Urinary bladder (tissue), 4 donors: ENCODE measurements around the gene RAB23. TPM values are rescaled to one million over a fixed set of nuclear protein-coding genes. Genes with fewer than 3 reads are reported as not detected.

Experiments used
- DNase-seq: peaks from one replicate; pipeline ENCODE4 v3.0.0-alpha.2; 2015; ENCODE audit errors: extremely low spot score
- H3K27ac ChIP-seq: one replicate; pipeline ENCODE4 v1.5.1; 2013; ENCODE audit warnings: low read depth, mild to moderate bottlenecking, moderate library complexity
- H3K36me3 ChIP-seq: one replicate; pipeline ENCODE4 v1.6.1; 2013; ENCODE audit warnings: mild to moderate bottlenecking, moderate library complexity; ENCODE audit not compliant: insufficient read depth
- H3K4me1 ChIP-seq: one replicate; pipeline ENCODE4 v1.6.1; 2013; ENCODE audit warnings: mild to moderate bottlenecking, moderate library complexity; ENCODE audit not compliant: insufficient read depth
- H3K4me3 ChIP-seq: one replicate; pipeline ENCODE4 v1.5.1; 2013; ENCODE audit warnings: low read depth, low read length
- WGBS: extraction: QIAGEN DNeasy Blood & Tissue Kit; methylation state at CpG from one replicate; pipeline ENCODE4 v1.1.7; 2013; 5-methylcytosine and 5-hydroxymethylcytosine counted together
- polyA plus RNA-seq: library from polyadenylated mRNA; stranded (reverse); fragments of 200-250 nt; gene quantifications from one replicate; pipeline ENCODE4 v1.2.3, GENCODE V29; 2013
- total RNA-seq: library from RNA; depleted of rRNA; stranded (reverse); fragments of >200 nt; gene quantifications from one replicate; pipeline ENCODE4 v1.2.3, GENCODE V29; 2014
- donor health status: healthy with polysubstance abuse.
- donor health status: healthy.

Gene RAB23
- total and polyA plus RNA-seq, 2 donors: 74.4 to 193 TPM

DNA sequence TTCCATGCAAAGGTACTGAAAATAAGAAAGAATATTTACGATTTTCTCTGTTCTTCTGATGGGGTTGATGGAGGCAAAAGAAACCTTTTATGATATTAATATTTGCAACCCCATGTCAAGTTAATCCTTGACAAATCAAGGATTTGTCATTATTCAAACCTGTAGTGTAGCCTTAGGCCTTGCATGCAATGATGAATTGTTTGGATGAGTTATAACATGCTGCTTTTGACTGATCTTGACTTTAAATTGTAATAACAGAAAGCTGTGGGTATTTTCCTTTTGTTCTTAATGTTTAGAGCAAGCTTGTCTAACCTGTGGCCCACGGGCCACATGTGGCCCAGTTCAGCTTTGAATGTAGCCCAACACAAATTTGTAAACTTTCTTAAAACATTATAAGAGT, 63.0 kb downstream of the RAB23 start:
- no peak for DNase-seq
- WGBS: 97% methylated on average over 2 of the region's 2 CpGs
- Histone ChIP-seq H3K4me1 (no peaks in the 10 kb centered on the region), H3K4me3 (no peak overlapping the region), H3K27ac (no peak overlapping the region), H3K36me3 (no peaks in the 10 kb centered on the region)

DNA sequence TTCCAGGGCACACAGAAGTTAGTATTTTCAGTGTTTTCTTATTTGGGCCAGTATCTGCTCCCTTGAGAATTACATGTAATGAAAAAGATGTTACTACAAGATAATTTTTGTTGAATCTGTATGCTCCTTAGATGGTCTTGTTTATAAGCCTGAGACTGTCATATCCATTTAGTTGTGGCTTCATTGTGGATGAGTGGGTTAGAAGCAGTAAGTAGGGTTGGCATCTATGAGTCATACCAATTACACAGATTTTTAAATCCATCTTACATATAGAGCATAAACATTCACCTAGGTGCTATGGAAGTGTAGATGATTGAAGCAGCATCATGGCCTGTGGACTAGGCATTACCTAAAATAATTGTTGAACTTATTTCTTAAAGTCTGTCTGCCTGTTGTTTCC, 63.4 kb downstream of the RAB23 start:
- Histone ChIP-seq H3K27ac (no peak overlapping the region), H3K4me3 (no peak overlapping the region), H3K4me1 (no peaks in the 10 kb centered on the region), H3K36me3 (no peaks in the 10 kb centered on the region)
- DNase-seq: no peak

DNA sequence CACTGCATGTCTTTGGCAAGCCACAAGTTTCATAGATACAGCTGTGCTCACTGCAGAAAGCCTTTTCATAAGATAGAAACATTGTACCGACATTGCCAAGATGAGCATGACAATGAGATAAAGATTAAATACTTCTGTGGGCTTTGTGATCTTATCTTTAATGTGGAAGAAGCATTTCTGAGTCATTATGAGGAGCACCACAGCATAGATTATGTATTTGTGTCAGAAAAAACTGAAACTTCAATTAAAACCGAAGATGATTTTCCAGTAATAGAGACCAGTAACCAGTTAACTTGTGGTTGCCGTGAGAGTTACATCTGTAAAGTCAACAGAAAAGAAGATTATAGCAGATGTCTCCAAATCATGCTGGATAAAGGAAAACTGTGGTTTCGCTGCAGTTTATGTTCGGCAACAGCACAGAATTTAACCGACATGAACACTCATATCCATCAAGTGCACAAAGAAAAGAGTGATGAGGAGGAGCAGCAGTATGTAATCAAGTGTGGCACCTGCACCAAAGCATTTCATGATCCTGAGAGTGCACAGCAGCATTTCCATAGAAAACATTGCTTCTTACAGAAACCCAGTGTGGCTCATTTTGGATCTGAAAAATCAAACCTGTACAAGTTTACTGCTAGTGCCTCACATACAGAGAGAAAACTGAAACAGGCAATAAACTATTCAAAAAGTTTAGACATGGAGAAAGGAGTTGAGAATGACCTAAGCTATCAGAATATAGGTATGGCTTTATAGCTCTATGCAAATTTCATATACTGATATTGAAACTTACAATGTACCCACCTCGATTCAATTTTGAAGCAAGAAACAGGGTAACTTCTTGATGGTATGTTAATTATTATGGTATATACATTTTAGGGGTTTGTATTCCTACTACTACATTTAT, 73.9 kb downstream of the RAB23 start:
- Histone ChIP-seq H3K27ac (no peak overlapping the region), H3K4me3 (no peak overlapping the region), H3K36me3 (peaks cover 3% of the 10 kb centered on the region), H3K4me1 (no peaks in the 10 kb centered on the region)
- 70% methylated on average over 7 of the region's 7 CpGs for WGBS
- DNase-seq: no peak

DNA sequence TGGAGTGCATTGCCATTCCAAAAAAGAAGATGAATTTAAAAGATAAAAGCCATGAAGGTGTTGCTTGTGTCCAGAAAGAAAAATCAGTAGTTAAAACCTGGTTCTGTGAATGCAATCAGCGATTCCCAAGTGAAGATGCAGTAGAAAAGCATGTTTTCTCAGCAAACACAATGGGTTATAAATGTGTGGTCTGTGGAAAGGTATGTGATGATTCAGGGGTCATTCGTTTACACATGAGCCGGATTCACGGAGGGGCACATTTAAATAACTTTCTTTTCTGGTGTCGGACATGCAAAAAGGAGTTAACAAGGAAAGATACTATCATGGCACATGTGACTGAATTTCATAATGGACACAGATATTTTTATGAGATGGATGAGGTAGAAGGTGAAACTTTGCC, 74.7 kb downstream of the RAB23 start:
- H3K27ac ChIP-seq: no peak overlapping the region
- no peak for DNase-seq
- 87% methylated on average over 5 of the region's 5 CpGs for WGBS
- peaks cover 3% of the 10 kb centered on the region for H3K36me3 ChIP-seq
- H3K4me1 ChIP-seq: no peaks in the 10 kb centered on the region
- no peak overlapping the region for H3K4me3 ChIP-seq

DNA sequence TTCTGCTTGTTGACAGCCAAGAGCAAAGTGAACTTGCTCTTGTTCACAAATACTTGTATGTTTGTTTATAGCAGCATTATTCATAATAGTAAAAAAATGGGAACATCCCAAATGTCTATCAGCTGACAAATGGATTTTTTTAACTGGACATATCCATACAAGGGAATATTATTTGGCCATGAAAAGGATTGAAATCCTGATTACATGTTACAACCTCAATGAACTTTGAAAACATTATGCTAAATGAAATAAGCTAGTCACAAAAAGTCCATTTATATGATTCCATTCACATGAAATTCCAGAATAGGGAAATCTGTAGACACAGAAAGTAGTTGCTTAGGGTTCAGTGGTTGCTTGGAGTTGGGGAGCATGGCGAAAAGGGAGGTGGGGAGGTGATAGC, 78.4 kb downstream of the RAB23 start:
- no peaks in the 10 kb centered on the region for H3K4me1 ChIP-seq
- no peak overlapping the region for H3K4me3 ChIP-seq
- no peak overlapping the region for H3K27ac ChIP-seq
- WGBS: 100% methylated on average over 1 of the region's 1 CpG
- no peak for DNase-seq
- H3K36me3 ChIP-seq: peaks cover 3% of the 10 kb centered on the region

DNA sequence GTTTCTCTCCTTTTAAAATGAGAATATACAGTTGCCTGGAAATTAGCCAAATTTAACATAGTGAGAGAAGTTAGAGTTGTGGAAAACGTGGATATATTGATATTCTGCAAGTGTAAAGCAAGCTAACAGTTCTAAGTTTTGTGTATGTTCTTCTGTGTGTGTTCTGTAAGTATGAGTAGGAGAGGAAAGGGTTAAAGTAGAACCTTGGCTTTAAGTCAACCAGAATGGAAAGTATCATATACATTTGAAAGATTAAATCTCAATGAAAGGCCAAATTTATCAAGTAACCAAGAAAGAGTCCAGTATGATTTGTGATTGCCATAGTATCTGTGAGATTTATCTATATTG, 80.0 kb downstream of the RAB23 start:
- no peaks in the 10 kb centered on the region for H3K4me1 ChIP-seq
- H3K36me3 ChIP-seq: no peaks in the 10 kb centered on the region
- no peak overlapping the region for H3K4me3 ChIP-seq
- no peak overlapping the region for H3K27ac ChIP-seq
- no peak for DNase-seq
- WGBS: 52% methylated on average over 1 of the region's 1 CpG

DNA sequence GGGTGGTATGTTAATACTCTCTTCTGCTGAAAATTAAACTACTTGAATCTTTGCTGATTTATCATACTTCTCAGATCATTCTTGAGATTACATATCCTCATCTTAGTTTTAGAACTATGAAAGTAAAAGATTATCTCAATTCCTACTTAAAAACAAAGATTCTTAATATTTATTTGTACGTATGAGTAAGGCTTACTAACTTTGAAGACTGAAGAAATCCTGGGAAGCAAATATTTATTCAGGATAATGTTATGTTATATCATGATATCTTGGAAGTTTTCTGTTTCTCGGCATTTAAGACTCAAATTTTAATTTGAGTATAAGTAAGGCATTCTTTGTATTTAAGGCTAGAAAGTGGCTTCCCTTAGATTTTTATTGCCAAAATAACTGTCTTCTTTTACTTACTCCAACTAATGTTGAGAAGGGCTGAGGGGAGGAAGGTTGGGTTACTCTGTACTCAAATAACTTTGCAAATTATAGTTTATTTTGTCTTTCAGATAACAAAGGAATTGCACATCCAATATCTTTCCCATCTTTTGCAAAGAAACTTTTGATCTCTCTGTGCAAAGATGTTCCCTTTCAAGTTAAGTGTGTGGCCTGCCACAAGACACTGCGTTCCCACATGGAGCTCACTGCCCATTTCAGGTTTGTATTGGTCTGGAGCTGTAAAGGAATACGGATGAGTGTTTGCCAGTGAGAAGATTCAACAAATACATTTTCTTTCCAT, 80.5 kb downstream of the RAB23 start:
- peak; percentile 18 for DNase-seq
- no peak overlapping the region for H3K27ac ChIP-seq
- no peaks in the 10 kb centered on the region for H3K36me3 ChIP-seq
- H3K4me3 ChIP-seq: no peak overlapping the region
- 66% methylated on average over 4 of the region's 4 CpGs for WGBS
- H3K4me1 ChIP-seq: no peaks in the 10 kb centered on the region

DNA sequence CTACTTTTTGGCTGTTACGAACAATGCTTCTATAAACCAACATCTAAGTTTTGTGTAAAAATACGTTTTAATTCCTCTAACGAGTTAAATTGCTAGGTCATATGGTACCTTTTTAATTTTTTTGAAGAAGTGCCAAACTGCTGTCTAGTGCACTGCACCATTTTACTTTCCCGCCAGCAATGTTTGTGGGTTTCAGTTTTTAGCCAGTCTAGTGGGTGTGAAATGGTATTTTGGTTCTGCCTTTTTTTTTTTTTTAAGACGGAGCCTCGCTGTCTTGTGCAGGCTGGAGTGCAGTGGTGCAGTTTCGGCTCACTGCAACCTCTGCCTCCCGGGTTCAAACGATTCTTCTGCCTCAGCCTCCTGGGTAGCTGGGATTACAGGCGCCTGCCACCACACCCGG, 84.1 kb downstream of the RAB23 start:
- no peaks in the 10 kb centered on the region for H3K36me3 ChIP-seq
- no peak overlapping the region for H3K27ac ChIP-seq
- DNase-seq: no peak
- no peaks in the 10 kb centered on the region for H3K4me1 ChIP-seq
- H3K4me3 ChIP-seq: no peak overlapping the region
- WGBS: 96% methylated on average over 11 of the region's 11 CpGs

DNA sequence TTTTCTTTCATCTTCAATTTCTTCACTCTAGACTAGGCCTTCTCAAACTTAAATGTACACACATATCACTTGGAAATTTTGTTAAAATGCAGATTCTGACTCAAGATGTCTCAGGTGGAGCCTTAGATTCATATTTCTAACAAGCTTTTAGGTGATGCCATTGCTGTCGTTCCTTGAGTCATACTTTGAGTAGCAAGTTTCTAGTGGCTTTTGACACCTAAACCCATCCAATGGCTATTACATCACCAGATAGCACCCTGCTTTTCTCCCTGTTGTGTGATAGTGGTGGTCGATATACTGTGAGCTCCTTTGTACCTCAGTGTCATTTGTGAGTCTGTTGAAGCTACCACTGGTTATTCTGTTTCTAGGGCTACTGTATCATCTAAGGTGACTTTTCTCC, 84.8 kb downstream of the RAB23 start:
- 95% methylated on average over 2 of the region's 2 CpGs for WGBS
- Histone ChIP-seq H3K4me3 (no peak overlapping the region), H3K27ac (no peak overlapping the region), H3K4me1 (no peaks in the 10 kb centered on the region), H3K36me3 (no peaks in the 10 kb centered on the region)
- no peak for DNase-seq

Other genes starting within 250 kb of the RAB23 start
- 65.2 TPM for gene KIAA1586, start 175.6 kb downstream of the RAB23 start, total RNA-seq
- 5.4 TPM for gene KIAA1586, start 175.6 kb downstream of the RAB23 start, polyA plus RNA-seq
- 173 TPM for gene ZNF451, start 132.1 kb downstream of the RAB23 start, total RNA-seq
- gene ZNF451, start 132.1 kb downstream of the RAB23 start, polyA plus RNA-seq: 12.4 TPM
- gene BAG2, start 50.0 kb downstream of the RAB23 start, total RNA-seq: 82.3 TPM
- gene BAG2, start 50.0 kb downstream of the RAB23 start, polyA plus RNA-seq: 34.3 TPM
- 42.7 TPM for gene PRIM2, start 95.3 kb upstream of the RAB23 start, total RNA-seq
- gene PRIM2, start 95.3 kb upstream of the RAB23 start, polyA plus RNA-seq: 6.9 TPM